ENCODE measurements around the gene SAFB2.

GRCh38 chr19:5603626-5604025, 18.9 kb downstream of the SAFB2 start:
- TF ChIP-seq CTCF (IDR thresholded peaks at IDR 0.05) (no peak), POLR2A (IDR thresholded peaks at IDR 0.05) (no peak)
